ENCODE results near the gene ATP5MK.
A peak's percentile ranks its signal among the peaks of the same experiment; 100 is the strongest.

DNA sequence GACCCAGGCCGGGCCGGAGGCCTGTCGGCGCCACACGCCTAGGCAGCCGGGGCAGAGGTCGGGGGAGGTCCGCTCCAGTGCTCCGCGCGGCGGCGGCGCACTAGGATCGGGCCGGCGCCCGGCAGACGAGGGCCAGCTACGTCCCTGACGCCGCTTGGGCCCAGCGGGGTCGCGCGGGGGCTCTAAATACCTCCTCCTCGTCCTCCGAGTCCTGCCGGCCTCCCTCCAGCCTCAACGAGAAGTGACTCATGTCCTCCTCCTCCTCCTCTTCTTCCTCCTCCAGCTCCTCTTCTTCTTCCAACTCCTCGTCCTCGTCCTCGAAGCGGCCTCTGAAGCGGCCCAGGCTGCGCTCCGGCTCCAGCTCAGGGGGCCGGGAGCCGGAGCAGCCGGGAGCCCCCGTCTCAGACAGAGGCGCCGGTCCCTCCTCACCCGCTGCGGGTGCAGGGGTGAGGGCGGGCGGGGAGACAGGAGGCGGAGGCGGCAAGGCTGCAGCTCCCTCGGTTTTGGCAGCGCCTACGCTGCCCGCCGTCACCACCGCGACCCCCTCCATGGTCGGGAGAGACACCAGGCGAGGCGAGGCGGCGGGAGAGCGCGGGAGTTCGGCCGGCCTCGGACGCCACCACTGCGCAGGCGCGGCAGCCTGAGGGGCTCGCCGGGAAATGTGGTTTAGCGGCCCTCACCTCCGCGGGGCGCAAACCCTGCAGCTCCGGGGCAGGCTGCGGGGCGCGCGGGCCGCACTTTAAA lies 45.6 kb downstream of the ATP5MK start, which contains the start of gene PCGF6:
- TF ChIP-seq, protein P1, sequence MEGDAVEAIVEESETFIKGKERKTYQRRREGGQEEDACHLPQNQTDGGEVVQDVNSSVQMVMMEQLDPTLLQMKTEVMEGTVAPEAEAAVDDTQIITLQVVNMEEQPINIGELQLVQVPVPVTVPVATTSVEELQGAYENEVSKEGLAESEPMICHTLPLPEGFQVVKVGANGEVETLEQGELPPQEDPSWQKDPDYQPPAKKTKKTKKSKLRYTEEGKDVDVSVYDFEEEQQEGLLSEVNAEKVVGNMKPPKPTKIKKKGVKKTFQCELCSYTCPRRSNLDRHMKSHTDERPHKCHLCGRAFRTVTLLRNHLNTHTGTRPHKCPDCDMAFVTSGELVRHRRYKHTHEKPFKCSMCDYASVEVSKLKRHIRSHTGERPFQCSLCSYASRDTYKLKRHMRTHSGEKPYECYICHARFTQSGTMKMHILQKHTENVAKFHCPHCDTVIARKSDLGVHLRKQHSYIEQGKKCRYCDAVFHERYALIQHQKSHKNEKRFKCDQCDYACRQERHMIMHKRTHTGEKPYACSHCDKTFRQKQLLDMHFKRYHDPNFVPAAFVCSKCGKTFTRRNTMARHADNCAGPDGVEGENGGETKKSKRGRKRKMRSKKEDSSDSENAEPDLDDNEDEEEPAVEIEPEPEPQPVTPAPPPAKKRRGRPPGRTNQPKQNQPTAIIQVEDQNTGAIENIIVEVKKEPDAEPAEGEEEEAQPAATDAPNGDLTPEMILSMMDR (optimal IDR thresholded peaks at IDR 0.05 in 1 of 3, IDR thresholded peaks at IDR 0.05 in 1 of 3, conservative IDR thresholded peaks at IDR 0.05 in 1 of 3; ENCODE audit: extremely low read depth in 1 of 3, insufficient read depth in 2 of 3, low read length in 3 of 3) = peak in 1 of 3 experiments; percentile 13
- no peak for TF ChIP-seq EZH2 (IDR thresholded peaks at IDR 0.05; ENCODE audit: low read length)
